GM19240 (cell line): Measurements from ENCODE around the gene TMEM17.

Experiments
- DNase-seq: peaks from one replicate; pipeline ENCODE4 v3.0.0; 2011; ENCODE audit warnings: low spot score; ENCODE audit not compliant: insufficient read length

The TMEM17 gene

GRCh38 chr2:62511636-62512035 lies 5.6 kb upstream of the TMEM17 start:
- no peak for DNase-seq

- no peak for DNase-seq
Observed at GRCh38 chr2:62506421-62506750, 391 bp upstream of the TMEM17 start.

GRCh38 chr2:62505109-62505749 lies 766 bp downstream of the TMEM17 start:
- no peak for DNase-seq

- DNase-seq, result no peak
Observed at GRCh38 chr2:62504657-62505056, 1.3 kb downstream of the TMEM17 start.

- DNase-seq, result no peak
Observed at GRCh38 chr2:62501794-62502500, 4.0 kb downstream of the TMEM17 start.

- DNase-seq, result no peak
Observed at GRCh38 chr2:62501069-62501468, 4.9 kb downstream of the TMEM17 start.

GRCh38 chr2:62499430-62500060 lies 6.5 kb downstream of the TMEM17 start:
- no peak for DNase-seq

GRCh38 chr2:62498739-62499138 lies 7.3 kb downstream of the TMEM17 start:
- no peak for DNase-seq

GRCh38 chr2:62495761-62496160 lies 10.2 kb downstream of the TMEM17 start:
- no peak for DNase-seq

GRCh38 chr2:62492048-62492447 lies 13.9 kb downstream of the TMEM17 start:
- DNase-seq, result no peak

GRCh38 chr2:62489702-62490101 lies 16.3 kb downstream of the TMEM17 start:
- no peak for DNase-seq

GRCh38 chr2:62489162-62489561 lies 16.8 kb downstream of the TMEM17 start:
- no peak for DNase-seq

GRCh38 chr2:62486439-62486765 lies 19.6 kb downstream of the TMEM17 start:
- no peak for DNase-seq

GRCh38 chr2:62485761-62486438 lies 20.1 kb downstream of the TMEM17 start:
- no peak for DNase-seq

GRCh38 chr2:62482558-62483352 lies 23.2 kb downstream of the TMEM17 start:
- no peak for DNase-seq

- no peak for DNase-seq
Observed at GRCh38 chr2:62479917-62480316, 26.1 kb downstream of the TMEM17 start.

GRCh38 chr2:62478093-62478580 lies 27.9 kb downstream of the TMEM17 start:
- DNase-seq, result no peak

- no peak for DNase-seq
Observed at GRCh38 chr2:62477573-62477972, 28.4 kb downstream of the TMEM17 start.

- no peak for DNase-seq
Observed at GRCh38 chr2:62475172-62476011, 30.6 kb downstream of the TMEM17 start.

- no peak for DNase-seq
Observed at GRCh38 chr2:62474176-62474575, 31.8 kb downstream of the TMEM17 start.
